ENCODE results near the gene EPG5. TPM values are rescaled to one million over a fixed set of nuclear protein-coding genes. Genes with fewer than 3 reads are reported as not detected.

EPG5 gene
- total and polyA plus RNA-seq, 10 of the 15 experiments (the other 5 are each of a cell fraction or from before 2014, with no cell fraction given) = 1.9 to 27.7 (median 9.0) TPM

- peaks cover 4 to 20% of the 10 kb centered on the region in 2 experiments for H3K36me3 ChIP-seq (ENCODE audit: control insufficient read depth in 2 of 2, insufficient read depth in 2 of 2, low read length in 1 of 2)
- ChIA-PET RAD21 (ENCODE audit: unreplicated experiment) (interaction anchor here (0.6 to 2.9 kb wide), 3 partner anchors 30 to 246 kb away, joined by 3 to 15 read pairs (median 3); no protein-coding TSS in a partner anchor), CTCF (interaction anchor here (0.6 to 4.4 kb wide), 9 partner anchors 11 to 245 kb away, joined by 3 to 47 read pairs (median 4); no protein-coding TSS in a partner anchor), SMC1A (ENCODE audit: uncharacterized antibody, unreplicated experiment) (interaction anchor here (0.8 to 2.0 kb wide), 6 partner anchors 103 to 248 kb away, joined by 3 to 5 read pairs (median 4); no protein-coding TSS in a partner anchor), POLR2A (no interaction called here)
- no peaks in the 10 kb centered on the region for H3K79me2 ChIP-seq (ENCODE audit: control insufficient read depth, insufficient read depth, low read length)
- DNase-seq (ENCODE audit: low read depth, low spot score) (peak; percentile 2), ATAC-seq (peak; percentile 95), FAIRE-seq (no peak)
- H3K27ac ChIP-seq (ENCODE audit: control insufficient read depth, insufficient read depth) = no peak overlapping the region
- H3K4me3 ChIP-seq = no peak overlapping the region
- H3K4me2 ChIP-seq (ENCODE audit: control insufficient read depth, insufficient read depth) = no peak overlapping the region
- H3K27me3 ChIP-seq (replicated peaks in 1 of 2; ENCODE audit: control insufficient read depth in 2 of 2, insufficient read depth in 2 of 2, low read length in 1 of 2) = no peaks in the 10 kb centered on the region
- no peaks in the 10 kb centered on the region for H4K20me1 ChIP-seq (ENCODE audit: control insufficient read depth, insufficient read depth)
- no peak overlapping the region for H3K9ac ChIP-seq (ENCODE audit: control insufficient read depth, insufficient read depth, low read length)
- in situ Hi-C loops (cut with MboI) (no loop called here), intact Hi-C loops (cut with micrococcal nuclease; ENCODE audit: unreplicated experiment) (loop anchor here (1.0 to 5.0 kb wide), 3 partner anchors 62 to 245 kb away; no protein-coding TSS in a partner anchor)
- peak; percentile 71 to 81 (median 74) for TF ChIP-seq CTCF (IDR thresholded peaks at IDR 0.05 in 2 of 3, conservative IDR thresholded peaks at IDR 0.05 in 1 of 3; ENCODE audit: control insufficient read depth in 2 of 3, extremely low read depth in 1 of 3, insufficient read depth in 1 of 3, low read depth in 3 of 3, low read length in 3 of 3)
- no peak for TF ChIP-seq SUZ12 (IDR thresholded peaks at IDR 0.05; ENCODE audit: unreplicated experiment)
- peak; percentile 44; the same call in 1 of the 2 replicates for TF ChIP-seq YY1 (IDR thresholded peaks at IDR 0.05; ENCODE audit: low read depth, low read length)
- peak; percentile 66 for TF ChIP-seq RAD21 (IDR thresholded peaks at IDR 0.05; ENCODE audit: insufficient read depth, low read depth, low read length)
- TF ChIP-seq REST (IDR thresholded peaks at IDR 0.05; ENCODE audit: low read depth, low read length) = no peak
- peak; percentile 71 for TF ChIP-seq SMC3 (IDR thresholded peaks at IDR 0.05; ENCODE audit: borderline replicate concordance, low read length)
- H2AFZ ChIP-seq (ENCODE audit: control insufficient read depth, low read depth, low read length) = no peak overlapping the region
- WGBS (ENCODE audit: insufficient coverage, insufficient replicate concordance, low lambda C conversion rate, missing lambda C conversion rate) = 50% methylated on average over 4 of the region's 4 CpGs
- H3K9me3 ChIP-seq (replicated peaks; ENCODE audit: control insufficient read depth, insufficient read depth, low read length) = no peaks in the 10 kb centered on the region
- no TSS peak for BruUV-seq (replicated peaks)
- no peaks in the 10 kb centered on the region for H3K4me1 ChIP-seq (ENCODE audit: control insufficient read depth, insufficient read depth, low read length)
Measured at GRCh38 chr18:45910405-45911023, 56.6 kb downstream of the EPG5 start.
